Transverse colon (tissue), 4 donors: ENCODE results near the gene PFKFB4. TPM values are rescaled to one million over a fixed set of nuclear protein-coding genes. Genes with fewer than 3 reads are reported as not detected.

ENCODE experiments used
- DNase-seq: peaks from one replicate; pipeline ENCODE4 v3.0.0-alpha.2; 2019
- H3K27ac ChIP-seq, 4 donors: fragments of 200-600 bp; sonication (generic); 2 replicates each; pipeline ENCODE4 v1.5.1; 2016 to 2018; ENCODE audit warnings: inconsistent platforms in 4 of 4
- H3K27me3 ChIP-seq: fragments of 200-600 bp; sonication (generic); 2 replicates; pipeline ENCODE4 v1.5.1; 2017; ENCODE audit warnings: inconsistent platforms
- H3K36me3 ChIP-seq, 4 donors: fragments of 200-600 bp; sonication (generic); 2 replicates each; pipeline ENCODE4 v1.5.1; 2017 to 2019; ENCODE audit warnings: inconsistent platforms in 4 of 4
- H3K4me1 ChIP-seq, 4 donors: fragments of 200-600 bp; sonication (generic); 2 replicates each; pipeline ENCODE4 v1.5.1; 2017 to 2020; ENCODE audit warnings: inconsistent platforms in 4 of 4
- H3K4me3 ChIP-seq, 4 donors: fragments of 200-600 bp; sonication (generic); 1 replicate in 1 of 4; 2 replicates in 3 of 4; pipeline versions ENCODE4 v1.5.1 to v1.6.1; 2017 to 2019; ENCODE audit warnings: inconsistent platforms in 4 of 4
- H3K9me3 ChIP-seq, 2 donors: fragments of 200-600 bp; sonication (generic); 2 replicates each; pipeline ENCODE4 v1.5.1; 2017 to 2019; ENCODE audit warnings: inconsistent platforms in 2 of 2
- CTCF ChIP-seq, 5 experiments: fragments of 200-600 bp in 3 of 5; fragments of 450-650 bp in 2 of 5; sonication (generic) in 3 of 5; IDR thresholded peaks; 1 replicate in 2 of 5; 2 replicates in 3 of 5; pipeline ENCODE4 v1.5.1; 2016 to 2017; ENCODE audit warnings: antibody characterized with exemption in 5 of 5, inconsistent platforms in 3 of 5, mild to moderate bottlenecking in 2 of 5, moderate library complexity in 1 of 5
- EP300 ChIP-seq: sonication (generic); formaldehyde crosslinking; IDR thresholded peaks from one replicate; pipeline ENCODE4 v1.6.1; 2017; ENCODE audit warnings: antibody characterized with exemption, low read depth
- POLR2A ChIP-seq: fragments of 450-650 bp; IDR thresholded peaks from one replicate; pipeline ENCODE4 v1.6.1; 2016; ENCODE audit warnings: antibody characterized with exemption, mild to moderate bottlenecking, moderate library complexity
- POLR2AphosphoS5 ChIP-seq, 3 donors: sonication (generic); formaldehyde crosslinking; IDR thresholded peaks; one replicate each; pipeline ENCODE4 v1.6.1; 2016; ENCODE audit warnings: antibody characterized with exemption in 3 of 3
- WGBS, 2 donors: methylation state at CpG; one replicate each; pipeline ENCODE4 v1.1.5; 2018; ENCODE audit warnings: low coverage in 1 of 2; 5-methylcytosine and 5-hydroxymethylcytosine counted together
- in situ Hi-C, 4 donors: fragments of 200-750 bp; cut with MboI; loops; one replicate each; pipeline versions ENCODE4 v1.15.0 to v1.15.1; 2017; ENCODE audit warnings: low sequenced_read_pairs in 3 of 4, low pct_ligation_motif_present in 1 of 4, low pct_unique_long_range_greater_than_20kb in 1 of 4
- intact Hi-C: fragments of 100-400 bp; cut with DNase I; formaldehyde crosslinking; loops from one replicate; pipeline ENCODE4 v1.15.1; 2023; ENCODE audit warnings: low total_unique reads
- total RNA-seq, 4 donors: library from RNA; depleted of rRNA; stranded (reverse); fragments of >200 nt; gene quantifications; one replicate each; pipeline ENCODE4 v1.1.0, GENCODE V29; 2016

PFKFB4 gene
- total RNA-seq, 4 donors from 2014 or later, result 0.37 to 7.9 (median 6.7) TPM

- no peaks in the 10 kb centered on the region for H3K4me1 ChIP-seq
- H3K27ac ChIP-seq, result no peak overlapping the region
- no peak for DNase-seq
- H3K27me3 ChIP-seq, result no peaks in the 10 kb centered on the region
- intact Hi-C loops (no loop called here), in situ Hi-C loops (no loop called here)
- 70% methylated on average over 9 of the region's 9 CpGs; no CpG with 5 or more reads in 1 of the 2 donors for WGBS, 2 donors
- no peaks in the 10 kb centered on the region for H3K9me3 ChIP-seq
- no peak for TF ChIP-seq CTCF (IDR thresholded peaks at IDR 0.05)
- no peak for TF ChIP-seq EP300
- TF ChIP-seq POLR2AphosphoS5 (IDR thresholded peaks at IDR 0.05), result no peak
- no peak for TF ChIP-seq POLR2A
- H3K36me3 ChIP-seq, result no peaks in the 10 kb centered on the region
- H3K4me3 ChIP-seq, result no peak overlapping the region
Measured at GRCh38 chr3:48584836-48585235, 28.2 kb upstream of the PFKFB4 start.

DNA sequence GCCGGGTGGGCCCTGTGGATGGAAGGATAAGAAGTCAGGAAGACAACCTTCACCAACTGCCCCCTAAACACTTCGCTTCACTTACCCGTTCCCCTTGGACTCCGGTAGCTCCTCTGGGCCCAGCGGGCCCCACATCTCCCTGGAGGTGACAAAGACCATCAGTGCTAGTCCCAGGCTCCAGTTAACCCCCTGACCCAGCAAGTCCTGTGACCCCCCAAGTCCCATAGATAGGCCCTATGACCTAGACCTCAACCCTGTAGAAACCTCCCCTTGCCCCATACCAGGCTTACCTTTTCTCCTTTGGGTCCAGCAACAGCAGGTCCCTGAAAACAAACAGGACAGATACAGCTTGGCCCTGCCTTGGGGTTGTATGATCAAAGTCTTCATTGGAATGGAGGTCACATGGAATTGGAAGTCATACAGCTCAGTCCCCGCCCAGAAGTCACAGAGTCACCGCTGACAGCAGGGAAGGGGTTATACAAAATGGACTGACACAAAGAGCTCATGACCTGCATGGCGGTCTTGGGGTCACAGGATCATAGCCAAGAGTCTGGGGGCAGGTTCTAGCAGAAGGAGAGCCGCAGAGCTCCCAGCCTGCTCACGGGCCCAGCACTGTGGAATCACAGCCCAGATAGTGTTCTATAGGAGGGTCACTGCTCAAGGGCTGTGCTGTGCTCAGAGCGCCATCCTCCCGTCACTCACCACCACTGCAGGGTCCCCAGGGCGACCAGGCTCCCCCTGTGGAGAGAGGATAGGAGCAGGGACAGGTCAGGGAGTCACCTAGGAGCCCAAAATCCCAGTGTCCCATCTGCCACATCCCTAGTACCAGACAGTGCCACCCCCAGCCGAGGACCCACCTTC is 25.2 kb upstream of the PFKFB4 start:
- H3K27me3 ChIP-seq, result no peaks in the 10 kb centered on the region
- no peak overlapping the region for H3K27ac ChIP-seq
- H3K4me3 ChIP-seq, result no peak overlapping the region
- no peaks in the 10 kb centered on the region for H3K4me1 ChIP-seq
- in situ Hi-C loops, result no loop called here
- no peaks in the 10 kb centered on the region for H3K36me3 ChIP-seq
- WGBS, 2 donors, result 85% methylated on average over 14 of the region's 14 CpGs; no CpG with 5 or more reads in 1 of the 2 donors
- no peak for DNase-seq
- no peaks in the 10 kb centered on the region for H3K9me3 ChIP-seq
- intact Hi-C loops, result no loop called here
- TF ChIP-seq CTCF (IDR thresholded peaks at IDR 0.05) (no peak), POLR2A (no peak), EP300 (no peak), POLR2AphosphoS5 (IDR thresholded peaks at IDR 0.05) (no peak)

GRCh38 chr3:48576647-48577046 is 20.0 kb upstream of the PFKFB4 start:
- TF ChIP-seq POLR2A (no peak), CTCF (IDR thresholded peaks at IDR 0.05) (no peak), POLR2AphosphoS5 (IDR thresholded peaks at IDR 0.05) (no peak), EP300 (no peak)
- no peaks in the 10 kb centered on the region for H3K4me1 ChIP-seq
- no peak overlapping the region for H3K4me3 ChIP-seq
- no peaks in the 10 kb centered on the region for H3K36me3 ChIP-seq
- intact Hi-C loops (no loop called here), in situ Hi-C loops (no loop called here)
- no peaks in the 10 kb centered on the region for H3K27me3 ChIP-seq
- no peak for DNase-seq
- no peaks in the 10 kb centered on the region for H3K9me3 ChIP-seq
- H3K27ac ChIP-seq, result no peak overlapping the region
- WGBS, 2 donors, result 75% methylated on average over 2 of the region's 4 CpGs; no CpG with 5 or more reads in 1 of the 2 donors

- in situ Hi-C loops, result no loop called here
- no peaks in the 10 kb centered on the region for H3K36me3 ChIP-seq
- H3K9me3 ChIP-seq, result no peaks in the 10 kb centered on the region
- H3K27me3 ChIP-seq, result no peaks in the 10 kb centered on the region
- H3K27ac ChIP-seq, result no peak overlapping the region
- H3K4me1 ChIP-seq, result no peaks in the 10 kb centered on the region
- no peak overlapping the region for H3K4me3 ChIP-seq
- 91% methylated on average over 17 of the region's 17 CpGs; no CpG with 5 or more reads in 1 of the 2 donors for WGBS, 2 donors
- no peak for TF ChIP-seq CTCF (IDR thresholded peaks at IDR 0.05)
- no peak for TF ChIP-seq POLR2A
- TF ChIP-seq POLR2AphosphoS5 (IDR thresholded peaks at IDR 0.05), result no peak
- no peak for TF ChIP-seq EP300
- intact Hi-C loops, result no loop called here
- DNase-seq, result no peak
Measured at GRCh38 chr3:48575366-48575765, 18.8 kb upstream of the PFKFB4 start.
